ENCODE measurements around the gene POLR1C.
"Not testable (repeated sequence)": the region's sequence is repeated elsewhere in the genome, so short reads cannot be mapped to it uniquely, and the experiment has no call there.

DNA sequence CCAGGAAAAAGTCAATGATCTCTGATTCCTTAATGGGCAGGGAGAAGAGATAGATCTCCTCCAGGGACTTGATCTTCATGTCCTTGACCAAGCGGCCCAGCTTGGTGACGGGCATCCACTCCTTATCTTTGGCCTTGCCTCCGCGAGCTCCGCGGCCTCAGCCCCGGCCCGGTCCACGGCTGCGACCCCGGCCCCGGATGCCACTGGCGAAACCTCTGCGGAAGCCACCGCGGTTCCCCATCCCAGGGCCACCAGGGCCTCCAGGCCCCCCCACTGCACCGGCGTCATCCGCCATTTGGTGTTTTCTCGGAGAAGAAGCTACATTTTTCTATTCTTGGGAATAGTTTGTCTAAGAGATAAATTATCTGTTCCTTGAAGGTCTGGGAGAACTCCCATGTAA, 22.5 kb downstream of the POLR1C start:
- not testable (repeated sequence) for TF ChIP-seq POLR2AphosphoS5 (IDR thresholded peaks at IDR 0.05)
- TF ChIP-seq, protein P1, sequence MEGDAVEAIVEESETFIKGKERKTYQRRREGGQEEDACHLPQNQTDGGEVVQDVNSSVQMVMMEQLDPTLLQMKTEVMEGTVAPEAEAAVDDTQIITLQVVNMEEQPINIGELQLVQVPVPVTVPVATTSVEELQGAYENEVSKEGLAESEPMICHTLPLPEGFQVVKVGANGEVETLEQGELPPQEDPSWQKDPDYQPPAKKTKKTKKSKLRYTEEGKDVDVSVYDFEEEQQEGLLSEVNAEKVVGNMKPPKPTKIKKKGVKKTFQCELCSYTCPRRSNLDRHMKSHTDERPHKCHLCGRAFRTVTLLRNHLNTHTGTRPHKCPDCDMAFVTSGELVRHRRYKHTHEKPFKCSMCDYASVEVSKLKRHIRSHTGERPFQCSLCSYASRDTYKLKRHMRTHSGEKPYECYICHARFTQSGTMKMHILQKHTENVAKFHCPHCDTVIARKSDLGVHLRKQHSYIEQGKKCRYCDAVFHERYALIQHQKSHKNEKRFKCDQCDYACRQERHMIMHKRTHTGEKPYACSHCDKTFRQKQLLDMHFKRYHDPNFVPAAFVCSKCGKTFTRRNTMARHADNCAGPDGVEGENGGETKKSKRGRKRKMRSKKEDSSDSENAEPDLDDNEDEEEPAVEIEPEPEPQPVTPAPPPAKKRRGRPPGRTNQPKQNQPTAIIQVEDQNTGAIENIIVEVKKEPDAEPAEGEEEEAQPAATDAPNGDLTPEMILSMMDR (IDR thresholded peaks at IDR 0.05): not testable (repeated sequence)

All from gastroesophageal sphincter (tissue), 3 donors.